Activated T-cell treated with anti-CD3 and anti-CD28 coated beads, Interleukin-2, amount 50 U/mL, for 72 hours (primary cell): ENCODE data around the gene MTX2. TPM values are rescaled to one million over a fixed set of nuclear protein-coding genes. Genes with fewer than 3 reads are reported as not detected.
"Not testable (repeated sequence)": the region's sequence is repeated elsewhere in the genome, so short reads cannot be mapped to it uniquely, and the experiment has no call there.

ENCODE experiments used
- ATAC-seq, 2 donors: fragments of 150-1000 bp; cut with Tn5 transposase; replicated peaks in 1 of 2; 2 replicates each; pipeline ENCODE4 v1.10.0; 2021; ENCODE audit warnings: moderate library complexity in 2 of 2, mild to moderate bottlenecking in 1 of 2
- DNase-seq, 2 donors: peaks; one replicate each; pipeline ENCODE4 v3.0.0; 2021 to 2022; ENCODE audit warnings: mixed read lengths in 1 of 2
- H3K27ac Mint-ChIP-seq: one replicate; pipeline ENCODE4 v1.8.0; 2022; ENCODE audit warnings: mild to moderate bottlenecking, moderate library complexity, mixed read lengths
- H3K27me3 Mint-ChIP-seq: one replicate; pipeline ENCODE4 v1.8.0; 2022; ENCODE audit warnings: low read depth, mixed read lengths
- H3K36me3 Mint-ChIP-seq, 2 donors: one replicate each; pipeline ENCODE4 v1.8.0; 2022; ENCODE audit warnings: mixed read lengths in 2 of 2, mild to moderate bottlenecking in 1 of 2; ENCODE audit not compliant: insufficient read depth in 2 of 2
- H3K4me1 Mint-ChIP-seq: one replicate; pipeline ENCODE4 v1.8.0; 2022; ENCODE audit warnings: low read depth, mixed read lengths
- H3K4me3 Mint-ChIP-seq, 2 donors: one replicate each; pipeline ENCODE4 v1.8.0; 2022; ENCODE audit warnings: mild to moderate bottlenecking in 2 of 2, mixed read lengths in 2 of 2, moderate library complexity in 2 of 2
- H3K9me3 Mint-ChIP-seq, 2 donors: one replicate each; pipeline ENCODE4 v1.8.0; 2022; ENCODE audit warnings: mixed read lengths in 2 of 2
- total RNA-seq, 2 donors: library from RNA; stranded (reverse); gene quantifications; one replicate each; pipeline ENCODE4 v1.2.3, GENCODE V29; 2022

MTX2 gene
- total RNA-seq, 2 donors from 2014 or later, result 20.6 to 26.7 TPM

GRCh38 chr2:176297067-176297466, 27.8 kb downstream of the MTX2 start:
- H3K36me3 Mint-ChIP-seq, result peaks cover 0 to 2% of the 10 kb centered on the region in 2 donors
- ATAC-seq (no peak), DNase-seq (no peak)
- no peak overlapping the region for H3K4me3 Mint-ChIP-seq
- H3K27me3 Mint-ChIP-seq, result no peaks in the 10 kb centered on the region
- no peaks in the 10 kb centered on the region for H3K9me3 Mint-ChIP-seq
- H3K4me1 Mint-ChIP-seq, result peaks cover 16% of the 10 kb centered on the region
- no peak overlapping the region for H3K27ac Mint-ChIP-seq

- no peaks in the 10 kb centered on the region for H3K9me3 Mint-ChIP-seq
- peaks cover 9% of the 10 kb centered on the region for H3K4me1 Mint-ChIP-seq
- no peak overlapping the region for H3K27ac Mint-ChIP-seq
- peaks cover 0 to 2% of the 10 kb centered on the region in 2 donors for H3K36me3 Mint-ChIP-seq
- no peak for DNase-seq
- no peak for ATAC-seq
- H3K4me3 Mint-ChIP-seq, result no peak overlapping the region
- no peaks in the 10 kb centered on the region for H3K27me3 Mint-ChIP-seq
Measured at GRCh38 chr2:176297737-176298136, 28.5 kb downstream of the MTX2 start.

- DNase-seq, H3K27me3 Mint-ChIP-seq, ATAC-seq, H3K27ac Mint-ChIP-seq, H3K9me3 Mint-ChIP-seq, H3K4me1 Mint-ChIP-seq, H3K4me3 Mint-ChIP-seq: not testable (repeated sequence)
- peaks cover 19 to 34% of the 10 kb centered on the region in 2 donors for H3K36me3 Mint-ChIP-seq
Measured at GRCh38 chr2:176306020-176306419, 36.8 kb downstream of the MTX2 start.

GRCh38 chr2:176317199-176317598, 48.0 kb downstream of the MTX2 start:
- no peaks in the 10 kb centered on the region for H3K9me3 Mint-ChIP-seq

GRCh38 chr2:176317623-176318065, 48.4 kb downstream of the MTX2 start:
- no peaks in the 10 kb centered on the region for H3K9me3 Mint-ChIP-seq
- H3K36me3 Mint-ChIP-seq, result peaks cover 0 to 1% of the 10 kb centered on the region in 2 donors
- no peaks in the 10 kb centered on the region for H3K27me3 Mint-ChIP-seq
- ATAC-seq (no peak), DNase-seq (no peak)
- H3K4me1 Mint-ChIP-seq, result no peaks in the 10 kb centered on the region
- no peak overlapping the region for H3K27ac Mint-ChIP-seq
- H3K4me3 Mint-ChIP-seq, result no peak overlapping the region

More at GRCh38 chr2:176317199-176317598, 48.0 kb downstream of the MTX2 start:
- DNase-seq (no peak), ATAC-seq (no peak)
- H3K4me1 Mint-ChIP-seq, result no peaks in the 10 kb centered on the region
- no peak overlapping the region for H3K4me3 Mint-ChIP-seq
- H3K27me3 Mint-ChIP-seq, result no peaks in the 10 kb centered on the region
- no peak overlapping the region for H3K27ac Mint-ChIP-seq
- H3K36me3 Mint-ChIP-seq, result peaks cover 0 to 1% of the 10 kb centered on the region in 2 donors

- no peak for ATAC-seq
- H3K36me3 Mint-ChIP-seq, result peaks cover 0 to 1% of the 10 kb centered on the region in 2 donors
- H3K27ac Mint-ChIP-seq, result no peak overlapping the region
- no peaks in the 10 kb centered on the region for H3K9me3 Mint-ChIP-seq
- no peak for DNase-seq
- no peak overlapping the region for H3K4me3 Mint-ChIP-seq
- H3K4me1 Mint-ChIP-seq, result no peaks in the 10 kb centered on the region
- no peaks in the 10 kb centered on the region for H3K27me3 Mint-ChIP-seq
Measured at GRCh38 chr2:176321916-176322315, 52.7 kb downstream of the MTX2 start.

GRCh38 chr2:176324862-176325261, 55.6 kb downstream of the MTX2 start:
- Mint-ChIP-seq H3K4me3 (no peak overlapping the region), H3K36me3 (peaks cover 0 to 3% of the 10 kb centered on the region in 2 donors), H3K27ac (no peak overlapping the region), H3K9me3 (no peaks in the 10 kb centered on the region), H3K27me3 (no peaks in the 10 kb centered on the region), H3K4me1 (no peaks in the 10 kb centered on the region)
- ATAC-seq (no peak), DNase-seq (no peak)

GRCh38 chr2:176325732-176326131, 56.5 kb downstream of the MTX2 start:
- no peaks in the 10 kb centered on the region for H3K27me3 Mint-ChIP-seq
- no peaks in the 10 kb centered on the region for H3K9me3 Mint-ChIP-seq
- DNase-seq (no peak), ATAC-seq (no peak)
- H3K4me1 Mint-ChIP-seq, result no peaks in the 10 kb centered on the region
- H3K36me3 Mint-ChIP-seq, result peaks cover 0 to 4% of the 10 kb centered on the region in 2 donors
- H3K4me3 Mint-ChIP-seq, result no peak overlapping the region
- H3K27ac Mint-ChIP-seq, result no peak overlapping the region

- H3K36me3 Mint-ChIP-seq, result peaks cover 0 to 3% of the 10 kb centered on the region in 2 donors
- no peaks in the 10 kb centered on the region for H3K27me3 Mint-ChIP-seq
- no peak overlapping the region for H3K27ac Mint-ChIP-seq
- no peaks in the 10 kb centered on the region for H3K4me1 Mint-ChIP-seq
- H3K9me3 Mint-ChIP-seq, result no peaks in the 10 kb centered on the region
- no peak overlapping the region for H3K4me3 Mint-ChIP-seq
- DNase-seq, result no peak
- no peak for ATAC-seq
Measured at GRCh38 chr2:176328149-176328548, 58.9 kb downstream of the MTX2 start.

- H3K36me3 Mint-ChIP-seq, result peaks cover 0 to 3% of the 10 kb centered on the region in 2 donors
- no peak overlapping the region for H3K4me3 Mint-ChIP-seq
- H3K27me3 Mint-ChIP-seq, result no peaks in the 10 kb centered on the region
- no peak overlapping the region for H3K27ac Mint-ChIP-seq
- no peaks in the 10 kb centered on the region for H3K4me1 Mint-ChIP-seq
- H3K9me3 Mint-ChIP-seq, result no peaks in the 10 kb centered on the region
- DNase-seq, result no peak
- no peak for ATAC-seq
Measured at GRCh38 chr2:176330612-176331011, 61.4 kb downstream of the MTX2 start.

- no peaks in the 10 kb centered on the region for H3K27me3 Mint-ChIP-seq
- ATAC-seq (no peak), DNase-seq (no peak)
- H3K36me3 Mint-ChIP-seq, result peaks cover 0 to 3% of the 10 kb centered on the region in 2 donors
- no peak overlapping the region for H3K27ac Mint-ChIP-seq
- H3K4me1 Mint-ChIP-seq, result no peaks in the 10 kb centered on the region
- no peaks in the 10 kb centered on the region for H3K9me3 Mint-ChIP-seq
- no peak overlapping the region for H3K4me3 Mint-ChIP-seq
Measured at GRCh38 chr2:176331646-176332045, 62.4 kb downstream of the MTX2 start.

GRCh38 chr2:176334729-176335128, 65.5 kb downstream of the MTX2 start:
- H3K9me3 Mint-ChIP-seq, result no peaks in the 10 kb centered on the region
- no peak overlapping the region for H3K27ac Mint-ChIP-seq
- H3K4me1 Mint-ChIP-seq, result no peaks in the 10 kb centered on the region
- DNase-seq, result no peak
- no peak for ATAC-seq
- no peaks in the 10 kb centered on the region for H3K27me3 Mint-ChIP-seq
- H3K4me3 Mint-ChIP-seq, result no peak overlapping the region
- peaks cover 2 to 5% of the 10 kb centered on the region in 2 donors for H3K36me3 Mint-ChIP-seq

GRCh38 chr2:176338395-176338794, 69.2 kb downstream of the MTX2 start:
- Mint-ChIP-seq H3K27ac (no peak overlapping the region), H3K27me3 (no peaks in the 10 kb centered on the region)
- no peak for DNase-seq

GRCh38 chr2:176339208-176339607, 70.0 kb downstream of the MTX2 start:
- Mint-ChIP-seq H3K4me1 (no peaks in the 10 kb centered on the region), H3K27me3 (no peaks in the 10 kb centered on the region), H3K36me3 (peaks cover 0 to 5% of the 10 kb centered on the region in 2 donors), H3K27ac (no peak overlapping the region), H3K9me3 (no peaks in the 10 kb centered on the region), H3K4me3 (no peak overlapping the region)
- DNase-seq, result no peak
- ATAC-seq, result no peak

More at GRCh38 chr2:176338395-176338794, 69.2 kb downstream of the MTX2 start:
- no peaks in the 10 kb centered on the region for H3K9me3 Mint-ChIP-seq
- ATAC-seq, result no peak
- peaks cover 0 to 5% of the 10 kb centered on the region in 2 donors for H3K36me3 Mint-ChIP-seq
- no peak overlapping the region for H3K4me3 Mint-ChIP-seq
- no peaks in the 10 kb centered on the region for H3K4me1 Mint-ChIP-seq
